CD4-positive, alpha-beta T cell treated with Interleukin-15 for 1 hour (primary cell): ENCODE measurements around the gene EFTUD2.
"Not testable (repeated sequence)": the region's sequence is repeated elsewhere in the genome, so short reads cannot be mapped to it uniquely, and the experiment has no call there.

ENCODE experiments used
- DNase-seq: peaks from one replicate; pipeline ENCODE4 v3.0.0-alpha.2; 2020

The EFTUD2 gene

DNA sequence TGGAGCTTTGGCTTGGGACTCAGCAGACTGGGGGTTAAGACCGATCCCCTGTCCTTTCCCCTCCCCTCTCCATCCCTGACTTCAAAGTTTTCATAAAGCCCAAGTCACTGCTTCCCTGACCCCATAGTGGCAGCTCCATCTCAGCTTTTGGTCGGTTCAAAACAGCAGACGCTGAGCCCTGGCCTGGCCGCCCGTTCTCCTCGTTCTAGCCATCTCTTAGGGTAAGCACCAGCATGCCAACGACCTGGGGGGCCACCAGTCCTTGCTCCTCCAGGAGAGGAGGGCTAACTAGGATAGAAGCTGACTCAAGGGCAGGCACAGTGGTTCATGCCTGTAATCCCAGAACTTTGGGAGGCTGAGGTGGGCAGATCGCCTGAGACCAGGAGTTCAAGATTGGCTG lies 53.0 kb downstream of the EFTUD2 start:
- DNase-seq = no peak

DNA sequence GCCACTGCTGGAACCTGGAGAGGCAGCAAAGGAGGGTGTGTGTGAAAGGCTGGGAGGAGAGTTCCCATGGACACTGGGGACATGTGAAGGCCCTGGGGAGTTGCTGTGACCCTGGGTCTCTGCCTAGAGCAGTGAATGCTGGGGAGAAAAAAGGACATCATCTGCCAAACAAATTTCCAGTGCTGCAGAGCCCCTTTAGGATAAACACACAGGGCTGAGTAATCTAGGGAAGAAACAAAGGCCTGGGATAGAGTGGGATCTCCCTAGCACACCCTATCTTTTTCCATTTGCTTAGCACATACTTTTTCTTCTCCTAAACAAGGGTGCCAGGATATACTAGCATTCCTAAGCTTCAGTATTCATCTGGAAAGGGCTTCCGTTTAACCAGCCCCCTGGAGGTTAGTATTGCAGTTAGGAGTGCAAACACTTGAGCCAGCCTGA lies 54.8 kb downstream of the EFTUD2 start:
- no peak for DNase-seq

DNA sequence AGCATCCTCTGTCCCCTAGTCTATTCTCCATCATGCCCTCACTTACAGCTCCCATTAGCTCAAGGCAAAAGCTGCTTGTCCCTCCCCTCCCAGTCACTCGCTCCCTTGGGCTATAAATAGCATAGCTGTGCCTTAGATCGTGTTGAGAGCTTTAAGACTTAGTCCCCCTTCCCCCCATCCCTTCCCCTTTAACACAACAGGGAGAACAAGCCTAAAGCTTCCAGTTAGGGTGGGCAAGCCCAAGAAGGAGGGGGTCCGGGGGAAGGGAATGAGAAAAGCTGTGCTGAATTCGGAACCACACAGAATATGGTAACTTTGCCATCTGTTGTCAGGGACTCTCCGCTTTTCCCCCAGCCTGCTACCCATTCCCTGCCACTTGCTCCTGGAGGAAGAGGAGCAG lies 56.5 kb downstream of the EFTUD2 start:
- DNase-seq = no peak

DNA sequence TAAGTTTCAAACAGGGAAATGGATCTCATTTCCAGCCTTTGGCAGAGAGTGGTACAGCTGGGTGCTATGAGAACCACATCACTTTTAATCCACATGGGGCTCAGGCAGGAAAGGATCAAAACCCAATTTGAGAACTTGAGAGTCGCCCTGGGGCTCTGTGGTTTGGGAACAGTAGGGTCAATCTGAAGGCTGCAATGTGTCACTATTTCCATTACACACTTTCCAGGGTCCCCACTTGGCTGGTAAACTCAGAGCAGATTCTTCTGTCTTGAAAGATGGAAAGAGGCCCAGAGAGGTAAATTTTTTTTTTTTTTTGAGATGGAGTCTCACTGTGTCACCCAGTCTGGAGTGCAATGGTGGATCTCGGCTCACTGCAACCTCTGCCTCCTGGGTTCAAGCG lies 58.3 kb downstream of the EFTUD2 start:
- DNase-seq = no peak

DNA sequence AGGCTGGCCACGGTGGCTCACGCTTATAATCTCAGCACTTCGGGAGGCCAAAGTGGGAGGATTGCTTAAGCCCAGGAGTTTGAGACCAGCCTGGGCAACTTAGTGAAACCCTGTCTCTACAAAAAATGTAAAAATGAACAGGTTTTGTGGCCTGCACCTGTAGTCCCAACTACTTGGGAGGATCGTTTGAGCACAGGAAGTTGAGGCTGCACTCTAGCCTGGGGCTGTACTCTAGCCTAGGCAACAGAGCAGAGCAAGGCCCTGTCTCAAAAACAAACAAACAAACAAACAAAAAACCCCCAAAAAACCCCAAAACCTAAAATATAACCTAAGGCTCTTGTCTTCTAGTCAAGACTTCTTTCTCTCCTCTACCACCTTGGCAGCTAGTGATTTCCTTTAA lies 59.0 kb downstream of the EFTUD2 start:
- no peak for DNase-seq

DNA sequence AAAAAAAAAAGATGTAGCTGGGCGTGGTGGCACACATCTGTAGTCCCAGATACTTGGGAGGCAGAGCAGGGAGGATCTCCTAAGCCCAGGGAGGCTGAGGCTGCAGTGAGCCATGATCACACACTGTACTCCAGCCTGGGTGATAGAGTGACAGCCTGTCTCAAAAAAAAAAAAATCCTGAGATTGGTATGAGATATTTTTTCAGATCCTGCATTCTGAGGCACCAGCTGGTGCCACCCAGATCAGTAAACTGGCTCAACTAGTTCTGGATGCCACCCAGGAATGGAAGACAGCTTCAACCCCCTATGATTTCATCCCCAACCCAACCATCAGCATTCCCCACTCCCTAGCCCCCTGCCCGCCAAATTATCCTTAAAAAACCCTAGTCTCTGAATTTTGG lies 62.0 kb downstream of the EFTUD2 start:
- no peak for DNase-seq

DNA sequence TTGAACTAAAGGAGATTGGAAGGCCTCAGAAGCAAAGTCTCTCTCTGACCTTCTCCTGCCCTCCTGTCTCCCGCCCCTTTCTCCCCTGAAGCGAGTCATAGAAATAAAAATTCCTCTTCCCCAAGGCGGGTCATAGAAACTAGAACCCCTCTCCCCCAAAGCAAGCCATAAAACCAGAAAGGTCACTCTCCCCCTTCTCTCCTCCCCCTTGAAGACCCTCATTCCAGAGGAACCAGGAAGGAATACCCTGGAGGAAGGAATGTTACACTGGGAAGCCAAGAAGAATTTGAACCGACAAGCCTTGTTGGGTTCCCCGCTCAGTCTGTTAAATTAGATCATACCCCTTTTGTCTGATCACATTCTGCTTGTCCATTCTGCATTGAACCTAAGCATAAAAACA lies 66.4 kb downstream of the EFTUD2 start:
- no peak for DNase-seq

DNA sequence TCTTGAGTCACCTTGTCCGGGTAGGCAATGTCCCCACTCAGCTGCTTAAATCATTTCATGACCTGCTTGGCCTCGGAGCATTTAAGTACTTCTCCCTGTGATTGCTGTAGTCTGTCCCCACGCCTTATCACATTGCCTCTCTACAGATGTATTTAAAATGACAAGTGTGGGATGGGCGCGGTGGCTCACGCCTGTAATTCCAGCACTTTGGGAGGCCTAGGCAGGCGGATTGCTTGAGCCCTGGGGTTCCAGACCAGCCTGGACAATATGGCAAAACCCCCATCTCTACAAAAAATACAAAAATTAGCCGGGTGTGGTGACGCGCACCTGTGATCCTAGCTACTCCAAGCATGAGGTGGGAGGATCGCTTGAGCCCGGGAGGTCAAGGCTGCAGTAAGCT lies 67.9 kb downstream of the EFTUD2 start:
- no peak for DNase-seq

DNA sequence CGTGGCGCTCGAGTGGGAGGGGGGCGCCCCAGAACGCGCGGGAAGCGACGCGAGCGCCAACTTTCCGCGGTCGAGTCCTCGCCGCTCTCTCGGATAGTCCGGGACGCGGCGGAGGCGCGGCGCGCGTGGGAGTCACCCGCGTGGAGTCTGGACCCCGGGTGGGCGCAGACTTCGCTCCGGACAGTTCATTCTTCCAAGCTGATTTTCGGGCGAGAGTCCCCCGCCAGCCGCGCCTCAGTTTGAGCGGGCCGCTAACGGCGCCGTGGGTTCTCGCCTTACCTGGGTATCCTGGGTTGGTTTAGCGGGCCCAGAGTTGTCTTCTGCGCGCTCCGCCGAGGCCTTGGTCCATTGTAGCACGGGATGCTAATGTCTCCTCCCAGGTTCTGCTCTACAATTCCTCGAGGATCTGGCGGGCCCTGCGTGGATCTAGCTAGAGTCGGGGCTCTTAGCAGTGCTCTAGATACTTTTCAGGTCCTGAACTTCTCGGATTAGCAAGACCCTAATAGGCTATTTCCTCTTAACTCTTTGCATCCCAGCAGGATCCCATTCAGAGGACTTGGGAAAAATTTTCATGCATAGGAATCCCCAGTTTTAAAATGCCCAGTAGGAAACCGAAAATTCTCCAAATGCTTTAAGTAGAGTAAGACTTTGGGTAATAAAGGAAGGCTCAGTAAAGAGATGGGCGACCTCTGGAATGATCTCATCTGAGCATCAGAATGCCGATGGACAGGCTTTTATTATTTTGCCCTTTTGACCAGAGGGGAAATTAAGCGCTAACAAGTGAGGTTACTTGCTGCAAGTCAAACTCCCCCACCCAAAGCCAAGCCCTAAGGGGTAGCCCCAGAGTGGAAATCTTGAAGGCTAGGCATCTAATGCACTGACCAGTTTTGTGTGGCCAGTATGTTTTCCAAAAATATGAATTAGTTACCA lies 68.6 kb downstream of the EFTUD2 start:
- DNase-seq = no peak

DNA sequence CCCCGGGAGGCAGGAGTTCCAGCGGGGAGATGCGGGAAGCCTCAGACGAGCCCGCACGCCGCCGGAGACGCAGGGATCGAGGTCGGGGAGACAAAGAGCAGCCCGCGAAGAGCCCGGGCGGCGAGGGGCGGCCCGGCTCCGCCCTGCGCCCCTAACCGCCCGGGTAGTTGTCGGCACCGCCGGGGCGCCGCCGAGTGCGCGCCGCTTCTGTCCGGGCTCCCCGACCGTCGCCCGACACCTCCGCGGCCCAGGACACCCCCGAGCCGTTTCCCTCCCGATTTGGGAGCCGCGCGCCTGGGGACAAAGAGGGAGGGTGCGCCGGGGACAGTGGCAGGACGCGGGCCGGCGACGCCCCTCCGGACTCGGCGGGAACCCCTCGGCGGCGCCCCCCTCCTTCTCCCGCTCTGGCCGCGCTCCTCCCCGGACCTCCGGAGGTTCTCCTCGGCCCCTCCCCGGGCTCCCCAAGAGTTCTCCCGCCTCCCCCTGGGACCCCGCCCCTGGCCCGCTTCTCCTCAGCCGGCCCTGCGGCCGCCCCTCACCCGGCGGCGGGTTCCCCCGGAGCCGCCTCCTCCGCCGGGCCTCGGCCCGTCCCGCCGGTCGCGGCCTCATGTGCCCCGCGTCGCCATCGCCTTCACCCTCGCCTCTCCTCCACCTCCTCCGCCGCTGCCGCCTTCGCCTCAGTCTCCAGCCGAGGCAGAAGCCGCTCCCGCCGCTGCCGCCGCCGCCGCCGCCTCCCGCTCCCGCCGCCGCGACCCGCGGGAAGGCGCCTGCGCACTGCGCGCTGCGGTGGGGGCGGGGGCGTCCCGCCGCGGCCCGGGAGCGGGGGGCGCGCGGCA lies 69.5 kb downstream of the EFTUD2 start, which contains the start of gene GJC1:
Gene GJC1, minus strand, starts transcription at position 765 of the 836 bp plus-strand sequence. CDS start 24,470 bp downstream, outside the sequence.
- DNase-seq = no peak

DNA sequence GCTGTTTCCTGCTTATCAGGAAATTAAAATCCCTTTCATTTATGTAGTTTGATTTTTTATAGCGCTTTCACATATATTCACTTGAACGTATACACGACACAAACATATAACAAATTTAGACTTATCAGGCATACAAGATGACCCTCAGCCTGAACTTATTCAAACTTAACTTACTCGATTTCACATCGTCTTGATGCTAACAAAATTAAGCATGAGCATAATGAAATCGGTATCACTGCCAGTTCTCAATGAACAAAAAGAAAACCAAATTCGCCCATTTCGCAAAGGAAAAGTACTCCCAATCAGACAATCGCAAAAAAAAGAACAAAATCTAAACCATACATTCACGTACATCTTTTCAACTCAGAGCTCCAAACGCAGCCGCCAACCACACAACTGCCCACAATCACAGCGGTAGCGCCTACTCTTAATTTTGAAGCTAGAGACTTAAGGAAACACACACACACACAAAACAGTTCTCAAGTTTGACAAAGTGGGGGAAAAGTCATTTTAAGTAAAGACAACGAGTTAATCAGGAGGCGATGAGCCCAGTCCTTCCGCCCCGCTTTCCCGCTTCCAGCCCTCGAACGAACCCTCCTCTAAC lies 70.2 kb downstream of the EFTUD2 start:
- no peak for DNase-seq

DNA sequence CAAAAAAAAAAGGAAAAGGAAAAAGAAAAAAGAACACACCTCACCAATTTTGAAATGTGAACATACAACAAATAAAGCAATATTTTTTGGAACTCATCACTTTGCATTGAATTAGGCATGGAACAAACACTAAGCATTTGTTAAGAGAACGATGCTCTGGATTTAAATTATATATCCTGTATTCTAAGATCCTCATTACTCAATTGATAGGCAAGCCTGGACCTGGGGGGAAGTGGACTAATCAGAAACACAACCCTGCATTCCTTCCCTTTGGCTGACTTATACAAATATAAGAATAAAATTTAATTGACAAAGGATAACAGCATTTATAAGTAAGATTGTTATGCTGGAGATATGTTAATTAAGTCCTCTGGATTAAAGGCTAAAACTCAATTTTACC lies 71.4 kb downstream of the EFTUD2 start:
- DNase-seq = no peak

DNA sequence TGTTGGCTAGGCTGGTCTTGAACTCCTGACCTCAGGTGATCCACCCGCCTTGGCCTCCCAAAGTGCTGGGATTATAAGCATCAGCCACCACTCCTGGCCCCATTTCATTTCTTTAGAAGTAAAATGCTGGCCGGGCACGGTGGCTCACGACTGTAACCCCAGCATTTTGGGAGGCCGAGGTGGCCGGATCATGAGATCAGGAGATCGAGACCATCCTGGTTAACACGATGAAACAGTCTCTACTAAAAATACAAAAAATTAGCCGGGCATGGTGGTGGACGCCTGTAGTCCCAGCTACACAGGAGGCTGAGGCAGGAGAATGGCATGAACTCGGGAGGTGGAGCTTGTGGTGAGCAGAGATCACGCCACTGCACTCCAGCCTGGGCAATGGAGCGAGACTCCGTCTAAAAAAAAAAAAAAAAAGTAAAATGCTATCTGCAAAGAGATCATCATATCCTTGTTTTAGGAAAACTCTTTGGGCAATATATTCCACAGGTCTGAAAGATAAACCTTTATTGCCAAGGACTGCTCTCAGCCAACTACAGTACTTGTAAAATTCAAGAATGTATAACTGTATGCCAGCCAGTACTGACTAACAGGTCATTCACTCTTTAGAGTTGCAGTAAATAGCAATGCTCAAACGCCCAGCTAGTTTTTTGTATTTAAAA lies 73.0 kb downstream of the EFTUD2 start:
- DNase-seq = no peak

DNA sequence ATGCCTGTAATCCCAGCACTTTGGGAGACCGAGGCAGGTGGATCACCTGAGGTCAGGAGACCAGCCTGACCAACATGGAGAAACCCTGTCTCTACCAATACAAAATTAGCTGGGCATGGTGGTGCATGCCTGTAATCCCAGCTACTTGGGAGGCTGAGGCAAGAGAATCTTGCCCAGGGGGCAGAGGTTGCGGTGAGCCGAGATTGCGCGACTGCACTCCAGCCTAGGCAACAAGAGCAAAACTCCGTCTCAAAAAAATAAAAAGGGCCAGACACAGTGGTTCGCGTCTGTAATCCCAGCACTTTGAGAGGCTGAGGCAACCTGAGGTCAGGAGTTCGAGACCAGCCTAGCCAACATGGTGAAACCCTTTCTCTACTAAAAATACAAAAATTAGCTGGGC lies 74.0 kb downstream of the EFTUD2 start:
- DNase-seq = not testable (repeated sequence)

DNA sequence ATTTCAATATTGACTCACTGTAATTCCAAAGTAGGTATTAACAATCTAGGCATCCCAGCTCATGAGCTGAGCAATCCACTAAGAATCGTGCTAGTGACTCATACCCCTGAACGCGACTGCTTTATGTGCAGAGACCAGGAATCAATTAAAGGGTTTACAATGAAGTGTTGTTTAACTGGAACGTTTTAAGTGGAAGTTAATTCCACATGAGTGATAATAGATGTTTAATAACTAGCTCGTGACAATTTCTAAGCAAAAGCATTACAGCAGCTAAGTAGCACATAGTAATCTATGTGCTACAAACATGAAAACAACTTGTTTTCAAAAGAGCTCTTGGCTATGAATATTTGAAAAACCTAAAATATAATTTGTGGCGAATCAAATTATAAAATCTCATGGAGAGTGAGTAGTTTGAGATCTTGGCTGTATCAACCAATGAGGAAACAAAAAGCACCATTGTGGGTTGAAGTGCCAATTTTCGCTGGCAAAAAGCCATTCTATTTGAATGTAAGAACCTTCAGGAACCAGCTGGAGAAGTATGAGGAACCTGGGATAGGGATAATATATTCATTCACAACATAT lies 78.5 kb downstream of the EFTUD2 start:
- no peak for DNase-seq

DNA sequence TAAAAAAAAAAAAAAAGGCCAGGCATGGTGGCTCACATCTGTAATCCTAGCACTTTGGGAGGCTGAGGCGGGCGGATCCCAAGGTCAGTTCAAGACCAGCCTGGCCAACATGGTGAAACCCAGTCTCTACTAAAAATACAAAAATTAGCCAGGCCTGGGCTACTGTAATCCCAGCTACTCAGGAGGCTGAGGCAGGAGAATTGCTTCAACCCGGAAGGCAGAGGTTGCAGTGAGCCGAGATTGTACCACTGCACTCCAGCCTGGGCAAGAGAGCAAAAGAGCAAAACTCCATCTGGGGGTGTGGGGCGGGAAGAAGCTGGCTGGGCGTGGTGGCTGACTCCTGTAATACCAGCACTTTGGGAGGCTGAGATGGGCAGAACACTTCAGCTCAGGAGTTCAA lies 80.7 kb downstream of the EFTUD2 start:
- DNase-seq = not testable (repeated sequence)

DNA sequence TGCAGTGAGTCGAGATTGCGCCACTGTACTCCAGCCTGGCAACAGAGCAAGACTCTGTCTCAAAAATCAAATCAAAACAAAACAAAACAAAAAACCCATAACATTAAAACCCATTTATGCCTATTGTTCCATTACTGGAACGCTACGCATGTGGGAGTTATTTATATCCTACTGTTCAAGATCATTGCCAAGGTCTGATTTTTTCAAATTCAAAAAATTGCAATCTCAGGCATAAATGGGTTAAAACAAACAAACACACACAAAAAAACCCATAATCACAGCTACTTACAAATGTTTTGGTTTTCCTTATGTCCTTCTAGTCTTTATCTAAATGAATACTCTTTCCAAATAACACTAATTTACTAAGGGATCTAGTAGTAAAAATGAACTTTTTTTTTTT lies 87.0 kb downstream of the EFTUD2 start:
- no peak for DNase-seq

DNA sequence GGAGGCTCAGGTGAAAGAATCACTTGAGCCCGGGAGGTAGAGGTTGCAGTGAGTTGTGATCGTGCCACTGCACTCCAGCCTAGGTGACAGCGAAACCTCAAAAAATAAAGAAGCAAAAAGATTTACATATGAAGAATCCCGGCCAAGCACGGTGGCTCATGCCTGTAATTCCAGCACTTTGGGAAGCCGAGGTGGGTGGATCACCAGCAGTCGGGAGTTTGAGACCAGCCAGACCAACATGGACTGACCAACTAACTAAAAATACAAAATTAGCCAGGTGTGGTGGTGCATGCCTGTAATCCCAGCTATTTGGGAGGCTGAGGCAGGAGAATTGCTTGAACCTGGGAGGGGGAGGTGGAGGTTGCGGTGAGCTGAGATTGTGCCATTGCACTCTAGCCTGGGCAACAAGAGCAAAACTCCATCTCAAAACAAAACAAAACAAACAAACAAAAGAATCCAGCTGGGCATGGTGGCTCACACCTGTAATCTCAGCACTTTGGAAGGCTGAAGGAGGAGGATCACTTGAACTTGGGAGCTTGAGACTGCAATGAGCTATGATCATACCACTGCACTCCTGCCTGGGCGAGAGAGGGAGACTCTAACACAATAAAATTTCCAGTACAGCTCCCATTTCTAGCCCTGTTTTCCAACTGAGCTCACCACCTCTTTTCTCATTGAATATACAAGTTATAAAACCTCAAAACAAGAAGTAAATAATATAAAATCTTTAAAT lies 90.4 kb downstream of the EFTUD2 start:
- DNase-seq = not testable (repeated sequence)

DNA sequence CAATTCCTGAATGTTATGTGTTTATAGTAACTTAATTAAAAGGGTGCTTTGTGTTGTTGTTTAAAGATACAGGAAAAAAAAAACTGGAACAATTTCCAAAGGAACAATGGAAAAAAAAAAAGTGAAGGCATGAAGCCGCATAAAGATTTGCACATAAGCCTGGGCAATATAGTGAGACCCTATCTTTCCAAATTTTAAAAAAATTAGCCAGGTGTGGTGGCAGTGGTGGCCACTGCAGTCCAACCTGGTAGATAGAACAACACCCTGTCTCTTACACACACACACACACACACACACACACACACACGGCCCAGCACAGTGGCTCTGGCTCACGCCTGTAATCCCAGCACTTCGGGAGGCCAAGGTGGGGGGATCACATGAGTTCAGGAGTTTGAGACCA lies 91.1 kb downstream of the EFTUD2 start:
- no peak for DNase-seq

DNA sequence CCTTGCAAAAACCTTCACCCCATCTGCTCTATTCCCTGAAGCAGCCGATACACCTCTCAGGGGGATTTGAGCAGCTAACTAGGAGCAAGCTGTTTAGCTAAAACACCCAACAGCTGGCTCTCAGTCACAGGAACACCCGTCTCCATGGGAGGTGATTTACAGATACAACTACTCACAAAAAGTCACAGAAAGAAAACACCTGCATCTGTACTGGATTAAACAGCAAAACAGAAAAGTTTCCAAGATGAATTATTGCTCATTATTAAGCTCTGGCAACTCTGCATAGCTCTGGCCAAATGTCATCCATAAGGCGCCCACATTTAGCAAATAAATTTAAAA lies 91.5 kb downstream of the EFTUD2 start:
- DNase-seq = no peak

DNA sequence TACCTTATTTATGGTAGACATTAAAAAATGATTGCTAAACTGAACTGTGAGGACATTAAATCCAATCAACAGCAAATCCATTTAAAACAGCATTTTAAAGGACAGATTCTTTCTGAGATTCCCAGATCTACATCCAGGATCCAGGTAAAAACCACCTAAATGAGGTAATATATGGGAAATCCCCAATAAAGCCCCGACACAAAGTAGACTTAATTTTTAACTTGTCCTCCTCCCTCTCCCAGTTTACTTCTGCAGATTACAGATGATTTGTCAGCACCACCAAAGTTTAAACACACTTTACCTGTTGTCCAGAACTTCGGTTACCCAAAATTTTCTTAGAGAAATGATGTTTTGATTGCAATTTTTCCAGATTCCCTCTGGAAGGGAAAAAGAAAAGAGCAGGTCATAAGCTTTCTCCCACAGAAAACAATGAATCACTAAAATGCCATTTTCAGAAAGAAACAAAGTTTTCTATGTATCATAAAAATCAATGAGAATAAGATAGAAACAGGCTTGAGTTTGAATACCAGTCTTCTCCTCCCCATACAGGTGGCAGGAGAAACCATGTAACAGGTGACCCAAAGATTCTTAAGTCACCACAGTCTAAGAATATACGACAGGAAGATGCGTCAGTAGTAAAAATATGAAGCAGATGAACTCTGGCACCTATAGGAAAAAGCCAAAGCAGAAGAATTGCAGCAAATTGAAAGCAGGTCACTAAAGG lies 92.0 kb downstream of the EFTUD2 start:
- no peak for DNase-seq
